ENCODE results near the gene FLYWCH2. TPM values are rescaled to one million over a fixed set of nuclear protein-coding genes. Genes with fewer than 3 reads are reported as not detected.

FLYWCH2 gene
- total RNA-seq, 1 donor from 2014 or later = 63.7 TPM

GRCh38 chr16:2898831-2899563 lies 16.0 kb downstream of the FLYWCH2 start:
- H3K36me3 ChIP-seq (ENCODE audit: control insufficient read depth, insufficient read depth, low read length) = peaks cover 8% of the 10 kb centered on the region
- no peak overlapping the region for H3K4me3 ChIP-seq (ENCODE audit: low read depth, low read length)
- no peak for DNase-seq (ENCODE audit: low read depth)
- TF ChIP-seq CTCF (IDR thresholded peaks at IDR 0.05; ENCODE audit: insufficient read depth, low read length, severe bottlenecking) = no peak
- FAIRE-seq = no peak
- H3K27me3 ChIP-seq (ENCODE audit: control insufficient read depth, insufficient read depth, low read length) = no peaks in the 10 kb centered on the region

GRCh38 chr16:2899564-2900072 lies 16.6 kb downstream of the FLYWCH2 start:
- no peaks in the 10 kb centered on the region for H3K27me3 ChIP-seq (ENCODE audit: control insufficient read depth, insufficient read depth, low read length)
- no peak overlapping the region for H3K4me3 ChIP-seq (ENCODE audit: low read depth, low read length)
- TF ChIP-seq CTCF (IDR thresholded peaks at IDR 0.05; ENCODE audit: insufficient read depth, low read length, severe bottlenecking) = no peak
- peaks cover 8% of the 10 kb centered on the region for H3K36me3 ChIP-seq (ENCODE audit: control insufficient read depth, insufficient read depth, low read length)
- DNase-seq (ENCODE audit: low read depth) (no peak), FAIRE-seq (no peak)

GRCh38 chr16:2900526-2901075 lies 17.6 kb downstream of the FLYWCH2 start:
- no peaks in the 10 kb centered on the region for H3K27me3 ChIP-seq (ENCODE audit: control insufficient read depth, insufficient read depth, low read length)
- no peak overlapping the region for H3K4me3 ChIP-seq (ENCODE audit: low read depth, low read length)
- peaks cover 7% of the 10 kb centered on the region for H3K36me3 ChIP-seq (ENCODE audit: control insufficient read depth, insufficient read depth, low read length)
- no peak for FAIRE-seq
- no peak for DNase-seq (ENCODE audit: low read depth)
- no peak for TF ChIP-seq CTCF (IDR thresholded peaks at IDR 0.05; ENCODE audit: insufficient read depth, low read length, severe bottlenecking)

- Histone ChIP-seq H3K27me3 (ENCODE audit: control insufficient read depth, insufficient read depth, low read length) (no peaks in the 10 kb centered on the region), H3K36me3 (ENCODE audit: control insufficient read depth, insufficient read depth, low read length) (peaks cover 3% of the 10 kb centered on the region), H3K4me3 (ENCODE audit: low read depth, low read length) (no peak overlapping the region)
- FAIRE-seq (no peak), DNase-seq (ENCODE audit: low read depth) (no peak)
- no peak for TF ChIP-seq CTCF (IDR thresholded peaks at IDR 0.05; ENCODE audit: insufficient read depth, low read length, severe bottlenecking)
Measured at GRCh38 chr16:2902337-2903130, 19.5 kb downstream of the FLYWCH2 start.

- no peak for FAIRE-seq
- Histone ChIP-seq H3K36me3 (ENCODE audit: control insufficient read depth, insufficient read depth, low read length) (peaks cover 2% of the 10 kb centered on the region), H3K4me3 (ENCODE audit: low read depth, low read length) (peak overlapping the region; percentile 62), H3K27me3 (ENCODE audit: control insufficient read depth, insufficient read depth, low read length) (no peaks in the 10 kb centered on the region)
- DNase-seq (ENCODE audit: low read depth) = peak; percentile 56
- peak; percentile 95 for TF ChIP-seq CTCF (IDR thresholded peaks at IDR 0.05; ENCODE audit: insufficient read depth, low read length, severe bottlenecking)
Measured at GRCh38 chr16:2904100-2904921, 21.3 kb downstream of the FLYWCH2 start.

Measured in bronchial epithelial cell (primary cell).